ENCODE measurements around the gene OLFML2A. TPM values are rescaled to one million over a fixed set of nuclear protein-coding genes. Genes with fewer than 3 reads are reported as not detected.
A peak's percentile ranks its signal among the peaks of the same experiment; 100 is the strongest.

OLFML2A gene
- polyA plus RNA-seq, 3 donors = 0.03 to 0.25 TPM; not detected in 1

GRCh38 chr9:124830593-124830992, 53.7 kb downstream of the OLFML2A start:
- Histone ChIP-seq H3K9me3 (replicated peaks in 1 of 2; ENCODE audit: control insufficient read depth in 1 of 2, insufficient read depth in 1 of 2, low read length in 2 of 2) (no peaks in the 10 kb centered on the region), H4K20me1 (ENCODE audit: insufficient read depth, low read length) (no peaks in the 10 kb centered on the region), H3K79me2 (ENCODE audit: insufficient read depth, low read length) (no peaks in the 10 kb centered on the region), H2AFZ (ENCODE audit: insufficient read depth, low read depth, low read length, poor library complexity, severe bottlenecking) (no peak overlapping the region), H3K36me3 (replicated peaks in 1 of 2; ENCODE audit: control insufficient read depth in 1 of 2, insufficient read depth in 2 of 2, low read length in 2 of 2) (no peaks in the 10 kb centered on the region), H3K27ac (ENCODE audit: low read depth in 1 of 2, low read length in 2 of 2) (no peak overlapping the region), H3K9ac (ENCODE audit: insufficient read depth, low read length, poor library complexity, severe bottlenecking) (no peak overlapping the region), H3K4me2 (replicated peaks; ENCODE audit: extremely low read depth, low read length, poor library complexity, severe bottlenecking) (no peak overlapping the region), H3K4me1 (ENCODE audit: control insufficient read depth in 1 of 2, insufficient read depth in 2 of 2, low read length in 2 of 2) (peaks cover 9 to 18% of the 10 kb centered on the region in 2 donors), H3K4me3 (replicated peaks in 1 of 3; ENCODE audit: low read depth in 2 of 3, low read length in 3 of 3) (no peak overlapping the region), H3K27me3 (ENCODE audit: control insufficient read depth in 2 of 2, insufficient read depth in 2 of 2, low read length in 2 of 2) (no peaks in the 10 kb centered on the region)
- no peaks in the 10 kb centered on the region for H3K36me3 Mint-ChIP-seq
- TF ChIP-seq CTCF (IDR thresholded peaks at IDR 0.05) = no peak
- intact Hi-C loops (cut with micrococcal nuclease) = no loop called here
- H3K9me3 Mint-ChIP-seq = peaks cover 0 to 7% (median 2%) of the 10 kb centered on the region in 7 donors
- no peak overlapping the region for H3K4me3 Mint-ChIP-seq
- DNase-seq = no peak
- H3K27me3 Mint-ChIP-seq (ENCODE audit: low read depth in 3 of 3) = peaks cover 0 to 3% (median 2%) of the 10 kb centered on the region in 3 donors
- WGBS (ENCODE audit: insufficient coverage) = 100% methylated on average over 1 of the region's 4 CpGs
- H3K27ac Mint-ChIP-seq = no peak overlapping the region
- H3K4me1 Mint-ChIP-seq = peaks cover 10% of the 10 kb centered on the region

GRCh38 chr9:124831642-124832364, 54.9 kb downstream of the OLFML2A start:
- no peak overlapping the region for H3K9ac ChIP-seq (ENCODE audit: insufficient read depth, low read length, poor library complexity, severe bottlenecking)
- WGBS (ENCODE audit: insufficient coverage) = 8% methylated on average over 5 of the region's 9 CpGs

More at GRCh38 chr9:124831642-124832364, 54.9 kb downstream of the OLFML2A start:
- no peak overlapping the region for H3K27ac Mint-ChIP-seq
- no peak for TF ChIP-seq CTCF (IDR thresholded peaks at IDR 0.05)
- Histone ChIP-seq H3K9me3 (replicated peaks in 1 of 2; ENCODE audit: control insufficient read depth in 1 of 2, insufficient read depth in 1 of 2, low read length in 2 of 2) (no peaks in the 10 kb centered on the region), H2AFZ (ENCODE audit: insufficient read depth, low read depth, low read length, poor library complexity, severe bottlenecking) (peak overlapping the region; percentile 37), H3K27ac (ENCODE audit: low read depth in 1 of 2, low read length in 2 of 2) (no peak overlapping the region), H3K4me3 (replicated peaks in 1 of 3; ENCODE audit: low read depth in 2 of 3, low read length in 3 of 3) (no peak overlapping the region), H3K4me1 (ENCODE audit: control insufficient read depth in 1 of 2, insufficient read depth in 2 of 2, low read length in 2 of 2) (peaks cover 9 to 18% of the 10 kb centered on the region in 2 donors), H3K79me2 (ENCODE audit: insufficient read depth, low read length) (no peaks in the 10 kb centered on the region), H3K27me3 (ENCODE audit: control insufficient read depth in 2 of 2, insufficient read depth in 2 of 2, low read length in 2 of 2) (no peaks in the 10 kb centered on the region), H3K36me3 (replicated peaks in 1 of 2; ENCODE audit: control insufficient read depth in 1 of 2, insufficient read depth in 2 of 2, low read length in 2 of 2) (no peaks in the 10 kb centered on the region), H4K20me1 (ENCODE audit: insufficient read depth, low read length) (no peaks in the 10 kb centered on the region), H3K4me2 (replicated peaks; ENCODE audit: extremely low read depth, low read length, poor library complexity, severe bottlenecking) (no peak overlapping the region)
- H3K36me3 Mint-ChIP-seq = peaks cover 0 to 2% of the 10 kb centered on the region in 2 donors
- intact Hi-C loops (cut with micrococcal nuclease) = no loop called here
- no peak overlapping the region for H3K4me3 Mint-ChIP-seq
- H3K9me3 Mint-ChIP-seq = peaks cover 0 to 7% (median 2%) of the 10 kb centered on the region in 7 donors
- DNase-seq = no peak
- H3K4me1 Mint-ChIP-seq = peaks cover 10% of the 10 kb centered on the region
- peaks cover under 1 to 4% (median 3%) of the 10 kb centered on the region in 3 donors for H3K27me3 Mint-ChIP-seq (ENCODE audit: low read depth in 3 of 3)
